GM12878 (cell line): ENCODE measurements around the gene SRP68. TPM values are rescaled to one million over a fixed set of nuclear protein-coding genes. Genes with fewer than 3 reads are reported as not detected.

Experiments used
- BCL11A ChIP-seq: IDR thresholded peaks from 2 replicates; pipeline ENCODE4 v1.6.1; 2011; ENCODE audit warnings: low read depth, low read length
- EED ChIP-seq: sonication (generic); IDR thresholded peaks from 2 replicates; pipeline ENCODE4 v1.6.1; 2016; ENCODE audit warnings: antibody characterized with exemption, low read depth
- EP300 ChIP-seq, 2 experiments: fragments of 150-350 bp in 1 of 2; IDR thresholded peaks; 2 replicates each; pipeline ENCODE4 v1.6.1; 2011 to 2012; ENCODE audit warnings: low read depth in 2 of 2, low read length in 2 of 2, borderline replicate concordance in 1 of 2, improper control_type of control experiment in 1 of 2, inconsistent platforms in 1 of 2; ENCODE audit not compliant: control insufficient read depth in 1 of 2
- FOXM1 ChIP-seq: IDR thresholded peaks from 2 replicates; pipeline ENCODE4 v1.6.1; 2012; ENCODE audit warnings: low read depth, mild to moderate bottlenecking, inconsistent platforms, low read length, moderate library complexity
- GABPA ChIP-seq: IDR thresholded peaks from 2 replicates; pipeline ENCODE4 v1.6.1; 2014; ENCODE audit warnings: antibody characterized with exemption, low read depth, mild to moderate bottlenecking, inconsistent platforms
- IRF4 ChIP-seq: IDR thresholded peaks from 2 replicates; pipeline ENCODE4 v1.6.1; 2011; ENCODE audit warnings: low read depth, low read length
- LARP7 ChIP-seq: fragments of 450-650 bp; IDR thresholded peaks from 2 replicates; pipeline ENCODE4 v1.6.1; 2017; ENCODE audit warnings: mild to moderate bottlenecking
- NR2F1 ChIP-seq: fragments of 450-650 bp; conservative IDR thresholded peaks from 2 replicates; pipeline ENCODE4 v1.6.1; 2017; ENCODE audit warnings: mild to moderate bottlenecking
- PBX3 ChIP-seq: IDR thresholded peaks from 2 replicates; pipeline ENCODE4 v1.6.1; 2011; ENCODE audit warnings: mild to moderate bottlenecking, low read depth, low read length, moderate library complexity; ENCODE audit not compliant: insufficient replicate concordance
- PML ChIP-seq: IDR thresholded peaks from 2 replicates; pipeline ENCODE4 v1.6.1; 2012; ENCODE audit warnings: low read length, inconsistent platforms
- POLR2AphosphoS5 ChIP-seq: IDR thresholded peaks from 2 replicates; pipeline ENCODE4 v1.6.1; 2011; ENCODE audit warnings: mild to moderate bottlenecking, low read length, inconsistent platforms
- RCOR1 ChIP-seq: conservative IDR thresholded peaks from 2 replicates; pipeline ENCODE4 v1.6.1; 2012; ENCODE audit warnings: low read depth, low read length, improper control_type of control experiment
- SMAD1 ChIP-seq: fragments of 450-650 bp; IDR thresholded peaks from 2 replicates; pipeline ENCODE4 v1.6.1; 2018; ENCODE audit warnings: mild to moderate bottlenecking, low read depth; ENCODE audit not compliant: partially characterized antibody
- SMC3 ChIP-seq: IDR thresholded peaks from 2 replicates; pipeline ENCODE4 v1.6.1; 2011; ENCODE audit warnings: low read length, improper control_type of control experiment, borderline replicate concordance
- USF1 ChIP-seq: IDR thresholded peaks from 2 replicates; pipeline ENCODE4 v1.6.1; 2011; ENCODE audit warnings: borderline replicate concordance, low read depth, mild to moderate bottlenecking, moderate library complexity, mixed read lengths, low read length; ENCODE audit not compliant: insufficient read depth; ENCODE audit errors: extremely low read length
- USF2 ChIP-seq: IDR thresholded peaks from 2 replicates; pipeline ENCODE4 v1.6.1; 2011; ENCODE audit warnings: low read depth, low read length, improper control_type of control experiment, borderline replicate concordance
- ZNF274 ChIP-seq: IDR thresholded peaks from one replicate; pipeline ENCODE4 v1.8.0; 2011; ENCODE audit not compliant: insufficient read length, insufficient read depth
- ZNF622 ChIP-seq: fragments of 450-650 bp; IDR thresholded peaks from 2 replicates; pipeline ENCODE4 v1.6.1; 2017; ENCODE audit warnings: mild to moderate bottlenecking, inconsistent platforms
- ZSCAN29 ChIP-seq: fragments of 450-650 bp; IDR thresholded peaks from 2 replicates; pipeline ENCODE4 v1.6.1; 2017; ENCODE audit warnings: mild to moderate bottlenecking, moderate library complexity
- polyA plus RNA-seq, 11 experiments: library from polyadenylated mRNA; depleted of rRNA in 4 of 11; unstranded in 6 of 11; stranded (reverse) in 5 of 11; fragments of >200 nt; fragmentation: Nextera tagmentation in 4 of 11; fragmentation: Illumina TruSeq in 1 of 11; extraction: Ambion mirVana in 4 of 11; extraction: Trizol in 1 of 11; gene quantifications; 1 replicate in 1 of 11; 2 replicates in 10 of 11; pipeline versions ENCODE4 v1.2.1 to v1.2.3, GENCODE V29; 2011 to 2016; ENCODE audit warnings: inconsistent platforms in 2 of 11, missing spikeins in 2 of 11, low read depth in 1 of 11
- total RNA-seq, 4 experiments: library from RNA; depleted of rRNA in 3 of 4; stranded (reverse); fragments of >200 nt in 3 of 4; fragmentation: Illumina TruSeq in 1 of 4; extraction: Trizol in 1 of 4; gene quantifications; 2 replicates each; pipeline versions ENCODE4 v1.2.1 to v1.2.3, GENCODE V29; 2013 to 2021
- TF ChIP-seq, protein P1 (sequence below): IDR thresholded peaks from 2 replicates; pipeline ENCODE4 v1.6.1; 2012; ENCODE audit warnings: mild to moderate bottlenecking, low read depth, low read length
- TF ChIP-seq, protein P2 (sequence below): fragments of 450-650 bp; formaldehyde crosslinking; IDR thresholded peaks from 2 replicates; pipeline ENCODE4 v1.4.0; 2022; ENCODE audit warnings: mild to moderate bottlenecking, moderate library complexity

SRP68 gene
- total and polyA plus RNA-seq, 10 of the 15 experiments (the other 5 are each of a cell fraction or from before 2014, with no cell fraction given): 24.7 to 89.7 (median 62.7) TPM

DNA sequence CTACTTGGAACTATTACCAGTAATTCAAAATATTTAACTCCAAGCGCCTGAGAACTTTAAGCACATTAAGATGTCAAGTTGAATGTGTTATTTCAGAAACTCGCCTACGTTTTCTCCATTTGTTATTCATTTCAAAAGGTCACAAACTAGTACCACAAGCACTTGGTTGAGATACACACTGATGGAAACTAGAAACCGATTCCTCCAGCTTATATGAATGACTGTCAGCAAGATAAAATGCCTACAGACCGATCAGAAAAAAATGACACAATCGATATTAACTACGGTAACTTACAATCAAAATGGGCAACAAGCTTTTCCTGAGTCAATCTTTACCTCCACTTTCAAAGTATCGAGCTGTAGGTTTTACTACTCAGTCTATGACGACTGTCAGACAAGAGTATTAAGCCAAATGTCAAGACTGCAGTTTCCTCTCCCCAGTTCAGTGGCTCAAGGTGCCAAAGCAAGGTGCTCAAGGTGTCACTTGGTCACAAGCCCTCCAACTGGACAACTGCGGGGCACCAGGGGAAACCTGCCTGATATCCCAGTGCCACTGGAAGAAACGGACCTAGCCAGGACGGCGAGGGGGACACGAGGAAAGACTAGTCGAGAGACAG is 678 bp downstream of the SRP68 start (continued):
- TF ChIP-seq ZNF622: no peak
- TF ChIP-seq ZNF274: no peak
- no peak for TF ChIP-seq LARP7
- no peak for TF ChIP-seq ZSCAN29
- TF ChIP-seq IRF4: peak; percentile 73; the same call in 1 of the 2 replicates
- TF ChIP-seq USF1: no peak
- TF ChIP-seq EP300 (IDR thresholded peaks at IDR 0.05; ENCODE audit: borderline replicate concordance in 1 of 2, control insufficient read depth in 1 of 2, low read depth in 2 of 2, low read length in 2 of 2): 0 out of 4 replicates have a peak, but pooled peaks of 1 of the 2 experiments have one; percentile 17
- TF ChIP-seq, protein P1, sequence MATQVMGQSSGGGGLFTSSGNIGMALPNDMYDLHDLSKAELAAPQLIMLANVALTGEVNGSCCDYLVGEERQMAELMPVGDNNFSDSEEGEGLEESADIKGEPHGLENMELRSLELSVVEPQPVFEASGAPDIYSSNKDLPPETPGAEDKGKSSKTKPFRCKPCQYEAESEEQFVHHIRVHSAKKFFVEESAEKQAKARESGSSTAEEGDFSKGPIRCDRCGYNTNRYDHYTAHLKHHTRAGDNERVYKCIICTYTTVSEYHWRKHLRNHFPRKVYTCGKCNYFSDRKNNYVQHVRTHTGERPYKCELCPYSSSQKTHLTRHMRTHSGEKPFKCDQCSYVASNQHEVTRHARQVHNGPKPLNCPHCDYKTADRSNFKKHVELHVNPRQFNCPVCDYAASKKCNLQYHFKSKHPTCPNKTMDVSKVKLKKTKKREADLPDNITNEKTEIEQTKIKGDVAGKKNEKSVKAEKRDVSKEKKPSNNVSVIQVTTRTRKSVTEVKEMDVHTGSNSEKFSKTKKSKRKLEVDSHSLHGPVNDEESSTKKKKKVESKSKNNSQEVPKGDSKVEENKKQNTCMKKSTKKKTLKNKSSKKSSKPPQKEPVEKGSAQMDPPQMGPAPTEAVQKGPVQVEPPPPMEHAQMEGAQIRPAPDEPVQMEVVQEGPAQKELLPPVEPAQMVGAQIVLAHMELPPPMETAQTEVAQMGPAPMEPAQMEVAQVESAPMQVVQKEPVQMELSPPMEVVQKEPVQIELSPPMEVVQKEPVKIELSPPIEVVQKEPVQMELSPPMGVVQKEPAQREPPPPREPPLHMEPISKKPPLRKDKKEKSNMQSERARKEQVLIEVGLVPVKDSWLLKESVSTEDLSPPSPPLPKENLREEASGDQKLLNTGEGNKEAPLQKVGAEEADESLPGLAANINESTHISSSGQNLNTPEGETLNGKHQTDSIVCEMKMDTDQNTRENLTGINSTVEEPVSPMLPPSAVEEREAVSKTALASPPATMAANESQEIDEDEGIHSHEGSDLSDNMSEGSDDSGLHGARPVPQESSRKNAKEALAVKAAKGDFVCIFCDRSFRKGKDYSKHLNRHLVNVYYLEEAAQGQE: no peak
- no peak; the same call in 1 of the 2 replicates for TF ChIP-seq POLR2AphosphoS5
- TF ChIP-seq SMAD1: no peak
- no peak for TF ChIP-seq RCOR1
- no peak for TF ChIP-seq GABPA
- peak; percentile 62; the same call in 1 of the 2 replicates for TF ChIP-seq BCL11A
- TF ChIP-seq PML: no peak
- no peak for TF ChIP-seq USF2
- no peak for TF ChIP-seq SMC3
- no peak for TF ChIP-seq PBX3
- TF ChIP-seq FOXM1: peak; percentile 38; the same call in 1 of the 2 replicates
- TF ChIP-seq EED: no peak
- TF ChIP-seq NR2F1: peak; percentile 46; the same call in 1 of the 2 replicates
- TF ChIP-seq, protein P2, sequence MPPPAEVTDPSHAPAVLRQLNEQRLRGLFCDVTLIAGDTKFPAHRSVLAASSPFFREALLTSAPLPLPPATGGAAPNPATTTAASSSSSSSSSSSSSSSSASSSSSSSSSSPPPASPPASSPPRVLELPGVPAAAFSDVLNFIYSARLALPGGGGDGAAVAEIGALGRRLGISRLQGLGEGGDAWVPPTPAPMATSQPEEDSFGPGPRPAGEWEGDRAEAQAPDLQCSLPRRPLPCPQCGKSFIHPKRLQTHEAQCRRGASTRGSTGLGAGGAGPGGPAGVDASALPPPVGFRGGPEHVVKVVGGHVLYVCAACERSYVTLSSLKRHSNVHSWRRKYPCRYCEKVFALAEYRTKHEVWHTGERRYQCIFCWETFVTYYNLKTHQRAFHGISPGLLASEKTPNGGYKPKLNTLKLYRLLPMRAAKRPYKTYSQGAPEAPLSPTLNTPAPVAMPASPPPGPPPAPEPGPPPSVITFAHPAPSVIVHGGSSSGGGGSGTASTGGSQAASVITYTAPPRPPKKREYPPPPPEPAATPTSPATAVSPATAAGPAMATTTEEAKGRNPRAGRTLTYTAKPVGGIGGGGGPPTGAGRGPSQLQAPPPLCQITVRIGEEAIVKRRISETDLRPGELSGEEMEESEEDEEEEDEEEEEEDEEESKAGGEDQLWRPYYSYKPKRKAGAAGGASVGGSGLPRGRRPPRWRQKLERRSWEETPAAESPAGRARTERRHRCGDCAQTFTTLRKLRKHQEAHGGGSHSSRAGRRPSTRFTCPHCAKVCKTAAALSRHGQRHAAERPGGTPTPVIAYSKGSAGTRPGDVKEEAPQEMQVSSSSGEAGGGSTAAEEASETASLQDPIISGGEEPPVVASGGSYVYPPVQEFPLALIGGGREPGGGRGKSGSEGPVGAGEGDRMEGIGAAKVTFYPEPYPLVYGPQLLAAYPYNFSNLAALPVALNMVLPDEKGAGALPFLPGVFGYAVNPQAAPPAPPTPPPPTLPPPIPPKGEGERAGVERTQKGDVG: no peak
